ENCODE results near the gene VPS50. TPM values are rescaled to one million over a fixed set of nuclear protein-coding genes. Genes with fewer than 3 reads are reported as not detected.

The VPS50 gene
- total and polyA plus RNA-seq, 2 donors (not counting 1 experiment from before 2014, with no cell fraction given): 9.4 to 54.1 TPM

- Histone ChIP-seq H3K79me2 (ENCODE audit: control insufficient read depth, insufficient read depth, low read length) (no peaks in the 10 kb centered on the region), H4K20me1 (ENCODE audit: control insufficient read depth, insufficient read depth, low read length, poor library complexity, severe bottlenecking) (no peaks in the 10 kb centered on the region), H3K9ac (ENCODE audit: low read length) (no peak overlapping the region), H3K4me3 (ENCODE audit: control extremely low read depth in 1 of 5, extremely low read depth in 1 of 5, insufficient read depth in 1 of 5, low read depth in 2 of 5, low read length in 4 of 5) (no peak overlapping the region), H3K27me3 (replicated peaks in 1 of 4; ENCODE audit: control extremely low read depth in 1 of 4, control insufficient read depth in 3 of 4, insufficient read depth in 4 of 4, low read length in 3 of 4) (peaks cover 0 to 13% (median 4%) of the 10 kb centered on the region in 4 experiments), H3K36me3 (replicated peaks in 1 of 2; ENCODE audit: control extremely low read depth in 1 of 2, control insufficient read depth in 1 of 2, extremely low read depth in 1 of 2, insufficient read depth in 2 of 2, low read length in 1 of 2) (no peaks in the 10 kb centered on the region), H3K27ac (ENCODE audit: low read length in 2 of 2) (no peak overlapping the region), H3K4me1 (ENCODE audit: control insufficient read depth in 2 of 2, insufficient read depth in 2 of 2, low read length in 2 of 2) (no peaks in the 10 kb centered on the region), H3K4me2 (replicated peaks; ENCODE audit: low read depth, low read length, poor library complexity, severe bottlenecking) (no peak overlapping the region), H3K9me3 (ENCODE audit: control extremely low read depth in 1 of 3, control insufficient read depth in 2 of 3, insufficient read depth in 1 of 3, low read length in 2 of 3) (no peaks in the 10 kb centered on the region), H2AFZ (ENCODE audit: insufficient read depth, low read depth, low read length, poor library complexity, severe bottlenecking) (no peak overlapping the region)
- no peaks in the 10 kb centered on the region for H3K9me3 Mint-ChIP-seq (ENCODE audit: insufficient read depth)
- TF ChIP-seq, protein P1, sequence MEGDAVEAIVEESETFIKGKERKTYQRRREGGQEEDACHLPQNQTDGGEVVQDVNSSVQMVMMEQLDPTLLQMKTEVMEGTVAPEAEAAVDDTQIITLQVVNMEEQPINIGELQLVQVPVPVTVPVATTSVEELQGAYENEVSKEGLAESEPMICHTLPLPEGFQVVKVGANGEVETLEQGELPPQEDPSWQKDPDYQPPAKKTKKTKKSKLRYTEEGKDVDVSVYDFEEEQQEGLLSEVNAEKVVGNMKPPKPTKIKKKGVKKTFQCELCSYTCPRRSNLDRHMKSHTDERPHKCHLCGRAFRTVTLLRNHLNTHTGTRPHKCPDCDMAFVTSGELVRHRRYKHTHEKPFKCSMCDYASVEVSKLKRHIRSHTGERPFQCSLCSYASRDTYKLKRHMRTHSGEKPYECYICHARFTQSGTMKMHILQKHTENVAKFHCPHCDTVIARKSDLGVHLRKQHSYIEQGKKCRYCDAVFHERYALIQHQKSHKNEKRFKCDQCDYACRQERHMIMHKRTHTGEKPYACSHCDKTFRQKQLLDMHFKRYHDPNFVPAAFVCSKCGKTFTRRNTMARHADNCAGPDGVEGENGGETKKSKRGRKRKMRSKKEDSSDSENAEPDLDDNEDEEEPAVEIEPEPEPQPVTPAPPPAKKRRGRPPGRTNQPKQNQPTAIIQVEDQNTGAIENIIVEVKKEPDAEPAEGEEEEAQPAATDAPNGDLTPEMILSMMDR (IDR thresholded peaks at IDR 0.05): no peak
- WGBS (ENCODE audit: insufficient coverage): no CpG with 5 or more reads among the region's 1 CpG
- H3K27ac Mint-ChIP-seq: no peak overlapping the region
- intact Hi-C loops (cut with micrococcal nuclease): no loop called here
- ATAC-seq (ENCODE audit: low read depth): no peak
- no peak for DNase-seq
- H3K4me3 Mint-ChIP-seq: no peak overlapping the region
- POLR2A ChIA-PET: no interaction called here
- no peaks in the 10 kb centered on the region for H3K4me1 Mint-ChIP-seq
- peaks cover 45% of the 10 kb centered on the region for H3K27me3 Mint-ChIP-seq
- CTCF ChIA-PET: no interaction called here
Measured at GRCh38 chr7:93185303-93186027, 46.7 kb upstream of the VPS50 start.

DNA sequence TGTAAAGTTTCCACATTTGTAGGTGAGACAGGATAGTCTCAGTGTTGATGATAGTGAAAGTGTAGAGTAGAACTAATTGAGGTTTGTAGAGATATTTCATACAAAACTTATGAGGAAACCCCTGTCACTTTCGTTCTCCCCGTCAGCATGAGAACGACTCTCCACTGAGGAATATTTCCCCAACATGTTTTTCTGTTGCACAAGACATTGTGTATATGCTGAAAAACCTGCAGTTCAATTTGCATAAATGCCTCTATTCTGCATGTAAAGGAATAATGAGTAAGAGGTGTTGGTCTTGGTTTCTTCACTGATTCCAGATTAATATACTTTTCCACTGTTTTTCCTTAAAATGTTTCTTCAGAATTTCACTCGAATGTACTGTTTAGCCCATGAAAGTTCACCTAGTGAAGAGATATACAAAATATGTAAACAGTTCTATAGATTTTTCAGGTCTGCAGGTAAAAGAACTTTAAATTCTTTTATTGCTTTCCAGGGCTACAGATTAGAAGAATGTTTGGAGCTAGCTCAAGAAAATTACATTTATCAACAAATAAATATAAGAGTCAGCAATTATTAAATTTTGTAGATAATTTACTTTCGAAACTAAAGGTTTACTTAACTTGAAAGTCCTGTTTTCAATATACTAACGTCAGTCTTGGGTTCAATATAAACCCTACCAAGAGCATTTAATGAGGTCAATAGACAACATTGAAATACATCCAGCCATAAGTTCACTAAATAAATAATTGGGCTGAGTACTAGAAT is 43.1 kb upstream of the VPS50 start:
- no peaks in the 10 kb centered on the region for H3K79me2 ChIP-seq (ENCODE audit: control insufficient read depth, insufficient read depth, low read length)
- H3K4me3 ChIP-seq (ENCODE audit: control extremely low read depth in 1 of 5, extremely low read depth in 1 of 5, insufficient read depth in 1 of 5, low read depth in 2 of 5, low read length in 4 of 5): no peak overlapping the region
- H3K9me3 ChIP-seq (ENCODE audit: control extremely low read depth in 1 of 3, control insufficient read depth in 2 of 3, insufficient read depth in 1 of 3, low read length in 2 of 3): no peaks in the 10 kb centered on the region
- ChIA-PET CTCF (no interaction called here), POLR2A (no interaction called here)
- no peaks in the 10 kb centered on the region for H3K36me3 ChIP-seq (replicated peaks in 1 of 2; ENCODE audit: control extremely low read depth in 1 of 2, control insufficient read depth in 1 of 2, extremely low read depth in 1 of 2, insufficient read depth in 2 of 2, low read length in 1 of 2)
- WGBS (ENCODE audit: insufficient coverage): no CpG with 5 or more reads among the region's 6 CpGs
- no peaks in the 10 kb centered on the region for H3K4me1 ChIP-seq (ENCODE audit: control insufficient read depth in 2 of 2, insufficient read depth in 2 of 2, low read length in 2 of 2)
- no peak overlapping the region for H3K27ac Mint-ChIP-seq
- H3K27me3 ChIP-seq (replicated peaks in 1 of 4; ENCODE audit: control extremely low read depth in 1 of 4, control insufficient read depth in 3 of 4, insufficient read depth in 4 of 4, low read length in 3 of 4): peaks cover 0 to 24% (median 4%) of the 10 kb centered on the region in 4 experiments
- no peaks in the 10 kb centered on the region for H3K9me3 Mint-ChIP-seq (ENCODE audit: insufficient read depth)
- H3K9ac ChIP-seq (ENCODE audit: low read length): no peak overlapping the region
- intact Hi-C loops (cut with micrococcal nuclease): no loop called here
- H3K4me1 Mint-ChIP-seq: no peaks in the 10 kb centered on the region
- H3K27me3 Mint-ChIP-seq: peaks cover 51% of the 10 kb centered on the region
- H3K4me2 ChIP-seq (replicated peaks; ENCODE audit: low read depth, low read length, poor library complexity, severe bottlenecking): no peak overlapping the region
- H3K27ac ChIP-seq (ENCODE audit: low read length in 2 of 2): no peak overlapping the region
- ATAC-seq (ENCODE audit: low read depth) (no peak), DNase-seq (no peak)
- no peak overlapping the region for H2AFZ ChIP-seq (ENCODE audit: insufficient read depth, low read depth, low read length, poor library complexity, severe bottlenecking)
- no peaks in the 10 kb centered on the region for H4K20me1 ChIP-seq (ENCODE audit: control insufficient read depth, insufficient read depth, low read length, poor library complexity, severe bottlenecking)
- no peak overlapping the region for H3K4me3 Mint-ChIP-seq
- TF ChIP-seq, protein P1 (IDR thresholded peaks at IDR 0.05): no peak
- TF ChIP-seq EZH2 (IDR thresholded peaks at IDR 0.05; ENCODE audit: borderline replicate concordance, insufficient read depth, low read depth, low read length, poor library complexity, severe bottlenecking): no peak
